Mucosa of gallbladder (tissue), 1 donor: Measurements from ENCODE around the gene CAMK4. TPM values are rescaled to one million over a fixed set of nuclear protein-coding genes. Genes with fewer than 3 reads are reported as not detected.

Source experiments
- DNase-seq: peaks from one replicate; pipeline ENCODE4 v3.0.0-alpha.2; 2020; ENCODE audit warnings: low spot score
- total RNA-seq: library from RNA; stranded (reverse); gene quantifications from one replicate; pipeline ENCODE4 v1.2.1, GENCODE V29; 2021
- donor health status: DM: no; HTN: no; CAD: no.

The CAMK4 gene
- total RNA-seq, 1 donor from 2014 or later, result 5.0 TPM

GRCh38 chr5:111532886-111533582, 308.9 kb downstream of the CAMK4 start:
- DNase-seq, result no peak

- no peak for DNase-seq
These were observed 311.8 kb downstream of the CAMK4 start for GRCh38 chr5:111535879-111536549.

- no peak for DNase-seq
These were observed 313.2 kb downstream of the CAMK4 start for GRCh38 chr5:111537141-111538024.

Other genes starting within 250 kb of the CAMK4 start
- 4.1 TPM for gene TSLP, start 152.7 kb upstream of the CAMK4 start, total RNA-seq
- 19.5 TPM for gene WDR36, start 132.0 kb upstream of the CAMK4 start, total RNA-seq